HG03135 (cell line): ENCODE measurements around the gene ACTR3.

ENCODE experiments used
- ATAC-seq: cut with Tn5 transposase; IDR thresholded peaks from one replicate; pipeline ENCODE4 v1.9.1; 2021; ENCODE audit warnings: mild to moderate bottlenecking, moderate library complexity; ENCODE audit not compliant: unreplicated experiment

ACTR3 gene

GRCh38 chr2:113963965-113964364 is 74.1 kb downstream of the ACTR3 start:
- no peak for ATAC-seq

- ATAC-seq = no peak
These were observed 74.5 kb downstream of the ACTR3 start for GRCh38 chr2:113964436-113964835.

GRCh38 chr2:113965228-113965627 is 75.3 kb downstream of the ACTR3 start:
- ATAC-seq = no peak

- ATAC-seq = peak; percentile 77
These were observed 75.8 kb downstream of the ACTR3 start for GRCh38 chr2:113965644-113966043.

DNA sequence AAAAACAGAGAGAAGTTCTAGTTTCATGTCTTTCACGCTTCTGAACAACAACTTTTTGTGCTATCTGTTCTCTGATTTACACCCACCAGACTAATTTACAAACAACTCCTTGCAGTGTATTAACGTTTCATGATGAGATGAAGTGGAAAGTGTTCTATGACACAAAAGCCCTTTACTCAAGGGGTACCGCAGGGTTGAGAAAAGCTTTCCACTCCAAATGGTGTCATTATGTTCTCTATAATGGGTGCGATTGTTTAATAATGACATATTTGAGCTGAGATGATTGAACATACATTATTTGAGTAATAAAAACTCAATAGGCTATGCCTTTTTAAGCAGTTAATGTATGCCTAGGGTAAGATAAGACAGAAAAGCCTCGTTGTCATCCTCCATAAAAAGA is 76.3 kb downstream of the ACTR3 start:
- no peak for ATAC-seq

DNA sequence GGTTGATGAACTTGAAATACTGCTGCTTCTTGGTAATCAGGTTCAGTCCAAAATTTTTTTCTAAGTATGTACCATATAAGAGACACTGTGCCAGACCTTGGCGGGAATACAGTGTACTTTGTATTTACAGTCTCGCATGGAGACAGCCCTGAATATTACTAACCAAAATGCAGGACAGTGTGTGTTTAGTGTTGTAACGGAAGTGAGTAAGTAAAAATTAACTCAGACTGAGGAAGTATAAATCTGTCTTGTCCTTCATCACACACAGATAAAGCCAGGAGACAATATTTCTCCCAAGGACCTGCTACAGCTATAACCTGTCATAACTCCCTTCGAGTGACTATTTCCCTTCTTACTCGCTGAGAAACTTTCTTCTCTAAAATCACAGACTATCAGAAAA is 76.9 kb downstream of the ACTR3 start:
- ATAC-seq = peak; percentile 46

GRCh38 chr2:113967272-113967671 is 77.4 kb downstream of the ACTR3 start:
- no peak for ATAC-seq

DNA sequence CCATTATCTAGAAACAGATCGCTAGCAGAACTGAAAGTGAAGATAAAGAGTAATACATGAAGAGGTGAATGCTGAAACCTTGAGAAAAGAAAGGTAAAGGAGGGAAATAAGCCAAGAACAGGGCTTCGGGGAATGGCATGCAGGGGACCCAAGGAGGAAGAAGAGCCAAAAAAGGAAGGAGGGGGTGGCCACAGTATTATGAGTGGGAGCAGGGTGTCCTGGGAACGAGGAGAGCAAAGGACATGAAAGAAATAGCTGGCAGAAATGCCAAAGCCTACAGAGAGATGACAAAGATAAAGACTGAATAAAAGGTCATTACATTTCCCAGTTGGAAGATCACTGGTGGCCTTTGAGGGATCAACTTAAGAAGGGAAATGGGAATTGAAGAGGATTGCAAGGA is 82.9 kb downstream of the ACTR3 start:
- ATAC-seq = no peak

DNA sequence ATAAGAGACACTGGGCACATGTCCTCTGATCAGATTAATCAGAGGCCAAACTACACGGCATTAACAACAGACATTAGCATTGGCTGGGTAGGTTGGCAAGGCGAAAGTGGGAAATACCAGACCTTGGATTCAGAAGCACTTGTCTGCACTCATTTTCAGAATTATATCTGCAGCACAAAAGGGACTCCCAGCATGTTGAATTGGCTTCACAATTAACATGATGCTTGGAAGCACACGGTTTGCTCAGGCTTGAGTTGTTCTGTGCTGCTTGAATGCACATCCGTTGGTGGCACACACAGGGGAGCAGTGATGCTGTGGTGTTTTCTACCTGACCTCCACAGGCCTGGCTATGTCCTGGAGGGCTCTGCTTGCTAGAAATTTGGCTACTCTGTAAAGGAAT is 83.9 kb downstream of the ACTR3 start:
- ATAC-seq = no peak

GRCh38 chr2:113974727-113975126 is 84.8 kb downstream of the ACTR3 start:
- no peak for ATAC-seq

DNA sequence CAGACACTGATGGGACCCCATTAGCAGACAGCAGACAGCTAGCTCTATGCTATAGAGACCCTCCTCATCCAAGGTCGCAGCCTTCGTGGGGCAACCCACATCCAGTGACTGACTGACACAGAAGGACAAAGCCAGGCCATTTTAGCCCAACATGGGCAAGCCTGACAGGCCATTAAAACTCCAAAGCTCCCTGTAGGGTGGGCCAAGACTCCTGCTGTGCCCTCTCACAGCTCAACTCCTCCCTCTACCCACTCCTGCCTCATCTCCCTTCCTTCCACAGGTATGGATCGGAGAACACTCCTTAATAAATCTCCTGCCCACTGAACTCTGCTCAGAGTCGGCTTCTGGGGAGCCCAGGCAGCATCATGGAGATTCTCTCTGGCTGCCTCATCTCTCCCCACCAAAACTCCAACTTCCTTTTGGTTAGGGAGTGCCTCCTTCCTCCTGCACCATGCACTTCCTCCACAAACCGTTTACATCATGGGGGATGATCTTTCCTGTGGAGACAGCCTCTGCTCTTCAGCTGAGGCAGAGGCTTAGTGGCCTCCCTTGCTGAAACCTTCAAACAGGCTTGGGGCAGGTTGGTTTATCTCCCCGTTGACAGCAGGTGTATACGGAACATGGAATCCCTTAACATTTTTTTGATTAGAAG is 86.5 kb downstream of the ACTR3 start:
- ATAC-seq = no peak

GRCh38 chr2:113977060-113977659 is 87.3 kb downstream of the ACTR3 start:
- ATAC-seq = no peak

DNA sequence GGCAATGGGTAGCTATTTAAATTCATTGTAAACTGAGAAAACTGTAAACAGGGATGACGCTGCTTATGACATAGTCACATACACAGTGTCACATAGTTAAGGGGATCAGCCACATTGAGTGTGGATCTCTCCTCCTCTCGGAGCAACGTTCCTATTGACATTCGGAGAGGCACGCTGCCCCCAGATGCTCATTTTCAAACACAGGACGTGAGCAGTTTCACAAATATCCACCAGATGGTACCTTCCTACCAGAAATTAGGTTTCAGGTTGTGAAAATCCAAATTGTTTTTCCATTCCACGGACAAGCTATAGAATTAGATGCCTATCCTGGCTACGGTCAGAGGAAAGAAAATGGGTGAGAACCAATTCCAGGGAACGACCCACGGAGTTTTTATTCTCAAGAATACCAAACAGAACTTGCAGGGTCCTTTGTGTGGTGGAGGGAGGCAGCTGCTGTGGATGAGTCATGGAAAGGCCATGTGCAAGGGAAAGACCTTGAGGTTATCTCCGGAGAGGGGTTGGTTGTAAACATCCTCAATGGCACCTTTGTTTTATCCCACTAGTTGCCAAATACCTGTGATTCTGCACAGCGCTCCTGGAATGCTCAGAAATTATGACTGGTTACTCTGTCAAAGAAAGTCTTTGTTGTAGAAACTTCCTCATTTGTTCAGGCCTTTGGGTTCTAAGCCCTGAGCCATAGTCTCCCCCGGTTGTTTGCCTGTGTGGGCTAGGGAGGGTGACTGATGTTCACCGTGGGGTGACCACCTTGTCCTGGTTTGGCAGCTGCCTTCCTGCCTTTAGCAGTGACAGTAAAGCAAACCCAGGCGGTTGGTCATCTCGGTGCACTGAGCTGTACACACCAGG is 88.0 kb downstream of the ACTR3 start:
- ATAC-seq = no peak

- ATAC-seq = no peak
These were observed 88.8 kb downstream of the ACTR3 start for GRCh38 chr2:113978524-113979190.

DNA sequence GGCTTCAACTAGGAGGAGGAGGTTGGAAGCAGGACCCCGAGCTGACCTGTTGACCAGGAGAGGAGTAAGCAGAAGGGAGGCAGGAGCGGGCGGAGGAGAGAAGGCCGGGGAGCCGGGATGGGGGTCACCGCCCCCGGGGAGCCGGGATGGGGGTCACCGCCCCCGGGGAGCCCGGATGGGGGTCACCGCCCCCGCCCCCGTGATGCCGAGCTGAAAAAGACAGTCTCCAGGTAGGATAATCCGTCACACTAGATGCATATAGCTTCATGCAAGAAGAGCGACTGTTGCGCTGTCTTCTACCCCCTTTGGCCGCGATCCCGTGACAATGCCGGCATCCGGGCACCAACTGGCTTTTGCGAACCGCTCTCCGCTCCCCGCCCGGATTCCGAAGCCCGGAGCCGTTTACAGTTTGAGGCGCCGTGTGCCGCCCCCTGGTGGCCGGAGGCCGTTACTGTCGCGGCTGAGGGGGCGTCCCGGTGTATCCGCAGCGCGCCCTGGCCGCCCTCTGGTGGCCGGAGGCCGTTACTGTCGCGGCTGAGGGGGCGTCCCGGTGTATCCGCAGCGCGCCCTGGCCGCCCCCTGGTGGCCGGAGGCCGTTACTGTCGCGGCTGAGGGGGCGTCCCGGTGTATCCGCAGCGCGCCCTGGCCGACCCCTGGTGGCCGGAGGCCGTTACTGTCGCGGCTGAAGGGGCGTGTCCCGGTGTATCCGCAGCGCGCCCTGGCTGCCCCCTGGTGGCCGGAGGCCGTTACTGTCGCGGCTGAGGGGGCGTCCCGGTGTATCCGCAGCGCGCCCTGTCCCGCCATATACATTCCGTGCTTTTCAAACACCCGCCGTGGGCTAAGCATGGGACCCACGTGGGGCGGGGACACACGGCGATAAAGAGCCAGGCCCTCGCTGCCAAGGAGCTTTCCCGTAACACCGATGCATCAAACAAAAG is 89.6 kb downstream of the ACTR3 start:
- no peak for ATAC-seq

DNA sequence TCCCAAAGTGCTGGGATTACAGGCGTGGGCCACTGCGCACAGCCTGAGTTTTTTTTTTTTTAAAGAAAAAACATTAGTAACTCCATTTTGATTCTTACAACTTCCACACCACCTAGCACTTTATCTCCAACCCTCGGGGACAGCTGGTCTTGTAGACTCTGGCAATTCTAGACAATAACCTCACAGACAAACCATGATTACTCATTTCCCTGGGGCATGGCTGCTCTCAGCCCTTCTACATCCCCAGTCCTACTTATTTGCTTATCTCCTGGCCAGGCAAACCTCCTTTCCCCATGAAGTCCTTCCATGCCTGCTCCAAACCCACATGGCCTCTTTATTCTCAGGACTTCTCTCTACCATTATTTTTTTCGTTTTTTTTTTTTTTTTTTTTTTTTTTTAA is 91.1 kb downstream of the ACTR3 start:
- no peak for ATAC-seq

DNA sequence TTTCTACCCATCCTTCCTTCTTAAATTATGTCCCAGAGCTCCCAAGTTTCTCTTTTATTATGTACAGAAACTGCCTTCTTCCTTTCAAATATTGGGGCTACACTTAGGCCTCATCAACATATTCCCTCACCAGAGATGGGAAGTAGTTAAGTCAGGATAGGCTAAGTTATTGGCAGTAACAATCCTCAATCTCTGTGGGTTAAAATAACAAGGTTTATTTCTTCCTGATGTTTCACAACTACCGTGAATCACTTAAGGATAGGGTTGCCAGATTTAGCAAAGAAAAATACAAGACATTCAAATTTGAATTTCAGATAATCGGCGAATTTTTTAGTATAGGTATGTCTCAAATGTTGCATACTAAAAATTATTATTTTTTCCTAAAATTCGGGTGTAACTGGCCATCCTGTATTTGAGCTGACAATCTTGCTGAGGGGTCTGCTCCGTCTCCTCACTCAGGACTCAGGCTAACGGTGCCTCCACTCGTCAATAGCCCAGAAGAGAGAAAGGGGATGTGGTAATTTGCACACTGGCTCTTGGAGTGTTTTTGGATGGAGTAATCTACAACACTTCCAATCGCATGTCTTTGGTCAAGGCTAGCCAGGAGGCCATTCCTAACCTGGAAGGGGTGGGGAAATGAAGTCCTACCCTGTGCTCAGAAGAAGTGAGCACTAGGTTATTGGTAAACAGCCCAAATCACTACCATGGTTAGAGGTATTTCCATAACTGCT is 91.7 kb downstream of the ACTR3 start:
- ATAC-seq = no peak

GRCh38 chr2:113985554-113986397 is 95.9 kb downstream of the ACTR3 start:
- ATAC-seq = no peak

DNA sequence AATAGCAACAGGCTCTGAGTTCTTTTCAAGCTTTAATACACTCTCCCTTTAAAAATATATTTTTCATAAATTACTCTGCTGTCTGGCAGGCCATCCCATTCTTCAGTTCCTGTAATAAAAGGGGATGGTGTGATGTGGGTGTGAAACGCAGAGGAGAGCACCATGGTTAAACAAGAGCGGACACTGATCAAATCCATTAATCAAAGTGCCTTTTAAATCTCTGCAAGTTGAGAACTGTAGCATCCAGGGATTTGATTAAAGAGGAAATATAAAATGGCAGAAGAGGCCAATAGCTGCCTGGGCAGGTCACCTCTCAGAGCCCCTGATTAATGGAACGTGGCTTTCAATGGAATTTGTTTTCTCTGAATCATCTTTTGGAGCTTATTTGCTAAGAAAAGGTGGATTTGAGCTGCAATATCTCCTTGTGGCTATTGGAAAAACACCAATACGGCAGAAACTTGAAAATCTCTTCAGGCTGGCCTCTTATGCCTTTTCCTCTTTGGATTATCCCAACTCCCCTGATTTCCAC is 96.9 kb downstream of the ACTR3 start:
- ATAC-seq = no peak
